GM18861 (cell line): ENCODE results near the gene ZNF32.
A peak's percentile ranks its signal among the peaks of the same experiment; 100 is the strongest.

Source experiments
- ATAC-seq: cut with Tn5 transposase; IDR thresholded peaks from one replicate; pipeline ENCODE4 v1.9.1; 2021; ENCODE audit not compliant: unreplicated experiment

ZNF32 gene

DNA sequence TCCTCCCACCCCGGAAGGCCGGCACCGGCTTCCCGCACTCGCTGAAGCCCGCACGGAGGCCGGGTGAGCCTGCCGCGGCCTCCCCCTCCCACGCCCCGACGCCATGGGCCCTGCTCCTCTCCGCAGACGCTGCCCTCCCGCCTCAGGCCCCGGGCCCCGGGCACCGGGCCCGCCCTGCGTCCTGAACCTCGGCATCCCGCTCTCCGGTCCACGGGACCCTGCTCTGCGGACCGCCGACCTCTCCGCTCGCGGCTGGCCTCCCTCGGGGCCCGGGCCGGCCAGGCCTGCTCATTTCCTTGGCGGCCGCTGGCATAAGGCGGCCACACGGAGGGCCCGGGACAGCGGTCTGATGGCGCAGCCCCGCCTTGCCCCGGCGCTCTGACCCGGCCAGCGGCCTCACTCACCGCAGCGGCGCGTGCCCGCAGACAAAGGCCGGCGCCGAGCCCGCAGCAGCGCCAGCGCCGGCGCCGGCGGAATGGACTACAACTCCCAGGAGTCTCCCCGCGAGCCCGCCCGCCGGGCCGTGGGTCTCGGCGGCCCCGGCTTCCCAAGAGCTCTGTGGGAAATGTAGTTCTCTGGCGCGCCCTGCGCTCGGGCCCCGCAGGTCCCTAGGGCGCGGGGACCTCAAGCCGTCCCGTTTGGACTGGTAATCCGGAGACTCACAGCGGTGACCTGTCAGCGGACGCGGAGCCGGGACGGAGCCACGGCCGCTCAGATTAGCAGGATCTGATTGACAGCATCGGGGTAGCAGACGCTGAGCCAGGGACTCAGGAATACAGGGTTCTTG is at the start of gene ZNF32:
ZNF32 (minus strand) TSS at position 484 of the 787 bp plus-strand sequence. CDS start 2,748 bp downstream, outside the sequence.
- ATAC-seq: peak; percentile 99

GRCh38 chr10:43698156-43698555 is 49.5 kb upstream of the ZNF32 start:
- ATAC-seq: no peak

DNA sequence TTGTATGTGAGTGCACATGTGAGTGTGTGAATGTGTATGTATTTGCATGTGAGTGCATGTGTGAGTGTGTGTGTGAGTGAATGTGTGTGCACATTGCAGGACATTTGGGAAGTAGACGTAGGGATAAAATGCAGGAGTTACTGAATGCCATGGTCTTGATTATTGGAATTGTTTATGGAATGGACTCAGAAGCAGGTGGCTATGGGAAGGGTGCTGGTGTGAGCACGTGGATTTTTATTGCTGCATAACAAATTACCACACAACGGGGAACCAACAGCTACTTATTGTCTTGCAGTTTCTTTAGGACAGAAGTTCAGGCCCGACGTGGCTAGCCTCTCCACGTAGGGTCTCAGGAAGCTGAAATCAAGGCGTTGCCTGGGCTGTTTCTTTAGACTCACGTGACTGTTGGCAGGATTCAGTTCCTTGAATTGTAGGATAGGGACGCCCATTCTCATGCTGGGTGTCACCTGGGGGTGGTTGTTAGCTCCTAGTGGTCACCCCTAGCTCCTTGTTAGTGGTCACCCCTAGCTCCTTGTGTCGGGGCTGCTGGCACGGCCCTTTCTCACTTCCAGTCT is 48.3 kb upstream of the ZNF32 start:
- ATAC-seq: no peak

GRCh38 chr10:43695730-43696129 is 47.0 kb upstream of the ZNF32 start:
- no peak for ATAC-seq

DNA sequence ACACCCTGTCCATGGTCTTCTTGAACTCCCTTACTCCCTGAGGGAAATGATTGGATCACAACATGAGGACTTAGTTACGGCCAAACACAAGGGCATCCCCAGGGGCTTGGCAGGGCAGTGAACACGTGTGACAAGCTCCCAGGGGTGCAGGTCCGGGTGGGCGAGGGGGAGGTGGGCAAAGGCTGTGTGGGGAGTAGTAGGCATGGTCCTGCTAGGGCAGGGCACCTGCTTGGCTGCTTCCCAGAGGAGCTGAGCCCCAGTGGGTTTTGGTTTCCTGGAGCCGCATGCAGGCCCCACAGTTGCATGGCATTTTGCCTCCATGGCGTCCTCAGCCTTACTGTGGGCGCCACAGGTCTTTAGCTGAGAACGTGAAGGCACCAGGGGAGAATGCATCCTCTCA is 46.6 kb upstream of the ZNF32 start:
- no peak for ATAC-seq

GRCh38 chr10:43694526-43694925 is 45.8 kb upstream of the ZNF32 start:
- no peak for ATAC-seq

DNA sequence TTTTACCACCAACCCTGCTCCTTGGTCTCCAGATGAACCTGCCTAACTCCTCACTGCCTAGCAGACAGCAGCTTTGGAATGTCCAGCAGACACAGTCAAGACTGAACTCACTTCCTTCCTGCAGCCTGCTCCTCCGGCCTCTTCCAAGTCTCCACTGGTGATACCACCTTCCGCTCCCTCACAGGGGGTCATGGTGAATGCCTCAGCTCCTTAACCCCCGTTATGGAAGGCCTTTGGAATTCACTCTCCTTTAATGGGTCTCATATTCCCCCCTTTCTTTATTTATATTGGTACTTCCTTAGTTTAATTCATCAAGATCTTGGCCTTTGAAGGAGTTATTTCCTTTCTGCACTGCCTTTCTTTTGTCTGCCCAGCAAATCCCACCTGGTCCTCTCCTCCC is 44.9 kb upstream of the ZNF32 start:
- ATAC-seq: no peak

DNA sequence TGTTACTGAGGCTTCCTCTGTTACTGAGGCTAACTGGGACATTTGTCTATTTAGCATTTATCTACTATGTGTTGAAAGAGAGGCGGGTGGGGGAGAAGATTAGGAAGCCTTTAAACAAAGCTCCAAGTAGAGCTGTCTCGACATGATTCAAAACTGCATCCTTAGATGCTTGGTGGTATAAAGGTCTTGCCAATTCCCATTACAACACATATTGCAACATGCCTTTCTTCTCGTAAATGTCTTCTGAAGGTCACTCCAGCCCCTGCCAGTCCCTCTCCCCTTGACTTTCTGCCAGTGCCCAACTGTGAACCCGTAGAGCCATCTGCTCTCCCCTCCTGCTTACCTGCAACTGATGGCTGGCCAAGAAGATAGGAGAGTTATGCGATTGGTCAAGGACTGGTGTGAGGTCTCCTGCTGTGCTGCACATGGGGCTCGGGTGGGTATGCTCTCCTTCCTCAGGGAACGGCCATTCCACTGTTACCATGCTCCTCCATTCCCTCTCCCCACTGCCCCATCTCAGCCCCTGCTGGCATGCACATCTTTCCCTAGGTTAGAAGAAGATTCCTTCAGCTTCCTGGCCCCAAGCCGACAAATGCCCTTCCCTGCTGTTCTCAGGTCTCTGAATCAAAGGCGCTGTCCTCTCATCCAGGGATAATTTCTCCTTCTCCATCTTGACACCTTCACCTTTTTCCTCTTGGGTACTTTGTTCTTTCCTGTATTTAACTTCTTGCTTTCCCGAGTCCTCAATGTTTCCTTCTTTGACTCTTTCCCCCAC is 43.6 kb upstream of the ZNF32 start:
- no peak for ATAC-seq

GRCh38 chr10:43691485-43691884 is 42.8 kb upstream of the ZNF32 start:
- no peak for ATAC-seq

GRCh38 chr10:43689955-43690771 is 41.5 kb upstream of the ZNF32 start:
- ATAC-seq: peak; percentile 93

- peak; percentile 12 for ATAC-seq
Observed at GRCh38 chr10:43689618-43689954, 40.9 kb upstream of the ZNF32 start.

GRCh38 chr10:43689007-43689491 is 40.4 kb upstream of the ZNF32 start:
- no peak for ATAC-seq

DNA sequence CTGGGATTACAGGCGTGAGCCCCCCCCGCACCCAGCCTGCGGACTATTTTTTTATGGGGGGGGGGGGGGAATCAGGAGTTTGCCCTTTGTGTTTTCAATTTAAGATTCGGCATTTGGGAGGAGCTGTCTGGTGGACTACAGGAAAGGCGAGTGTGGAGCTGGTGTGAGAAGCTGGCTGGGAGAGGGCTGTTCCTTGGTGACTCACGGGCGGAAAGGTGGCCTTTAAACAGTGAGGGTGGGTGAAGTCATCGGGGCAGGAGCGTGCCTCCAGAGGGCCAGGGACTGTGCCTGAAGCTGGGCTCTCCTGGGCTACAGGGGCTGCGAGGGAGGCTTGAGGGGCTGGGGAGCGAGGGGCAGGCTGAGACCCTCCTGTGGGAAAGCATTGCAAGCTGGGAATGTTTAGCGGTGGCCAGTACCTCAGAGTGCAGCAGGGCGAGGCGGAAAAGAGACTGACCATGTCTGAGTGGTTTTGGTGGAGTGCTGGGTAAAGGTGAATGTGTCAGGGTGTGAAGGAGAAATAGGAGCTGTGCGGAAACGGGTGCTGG is 39.7 kb upstream of the ZNF32 start:
- ATAC-seq: no peak

- no peak for ATAC-seq
Observed at GRCh38 chr10:43687373-43687772, 38.7 kb upstream of the ZNF32 start.

GRCh38 chr10:43686414-43686813 is 37.7 kb upstream of the ZNF32 start:
- no peak for ATAC-seq

- no peak for ATAC-seq
Observed at GRCh38 chr10:43685744-43686143, 37.1 kb upstream of the ZNF32 start.

DNA sequence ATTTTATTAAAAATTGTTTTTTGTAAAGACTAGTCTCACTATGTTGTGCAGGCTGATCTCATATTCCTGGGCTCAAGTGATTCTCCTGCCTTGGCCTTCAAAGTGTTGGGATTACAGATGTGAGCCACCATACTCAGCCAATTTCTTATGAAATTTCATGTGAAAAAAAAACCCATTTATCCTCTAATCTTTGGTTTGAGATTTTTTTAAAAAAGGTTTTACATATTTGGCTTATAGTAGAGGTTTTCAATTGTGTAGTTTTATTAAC is 35.5 kb upstream of the ZNF32 start:
- ATAC-seq: no peak

- ATAC-seq: no peak
Observed at GRCh38 chr10:43683451-43684291, 35.0 kb upstream of the ZNF32 start.

- no peak for ATAC-seq
Observed at GRCh38 chr10:43682956-43683355, 34.3 kb upstream of the ZNF32 start.

DNA sequence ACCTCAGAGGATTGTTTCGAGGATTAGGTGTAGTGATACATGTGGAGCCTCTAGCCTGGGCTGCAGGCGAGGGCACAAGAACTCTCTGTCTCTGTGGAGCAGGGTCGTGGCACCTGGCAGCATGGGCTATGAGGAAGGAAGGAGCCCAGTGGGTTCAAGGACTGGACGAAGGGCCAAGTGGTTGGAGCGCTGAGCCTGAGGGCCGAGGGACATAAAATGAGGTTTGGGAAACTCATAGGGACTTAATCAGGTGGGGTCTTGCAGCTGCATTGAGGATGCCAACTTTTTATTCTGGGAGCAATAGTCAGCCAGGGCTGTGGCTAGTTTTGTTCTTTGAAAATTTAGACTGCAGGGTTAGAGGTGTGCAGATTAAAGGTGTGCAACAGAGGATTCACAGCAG is 33.0 kb upstream of the ZNF32 start:
- no peak for ATAC-seq
